Measurements from ENCODE around the gene AGBL5. TPM values are rescaled to one million over a fixed set of nuclear protein-coding genes. Genes with fewer than 3 reads are reported as not detected.

Gene AGBL5
- total RNA-seq, 1 experiment from 2014 or later, result 26.6 TPM

DNA sequence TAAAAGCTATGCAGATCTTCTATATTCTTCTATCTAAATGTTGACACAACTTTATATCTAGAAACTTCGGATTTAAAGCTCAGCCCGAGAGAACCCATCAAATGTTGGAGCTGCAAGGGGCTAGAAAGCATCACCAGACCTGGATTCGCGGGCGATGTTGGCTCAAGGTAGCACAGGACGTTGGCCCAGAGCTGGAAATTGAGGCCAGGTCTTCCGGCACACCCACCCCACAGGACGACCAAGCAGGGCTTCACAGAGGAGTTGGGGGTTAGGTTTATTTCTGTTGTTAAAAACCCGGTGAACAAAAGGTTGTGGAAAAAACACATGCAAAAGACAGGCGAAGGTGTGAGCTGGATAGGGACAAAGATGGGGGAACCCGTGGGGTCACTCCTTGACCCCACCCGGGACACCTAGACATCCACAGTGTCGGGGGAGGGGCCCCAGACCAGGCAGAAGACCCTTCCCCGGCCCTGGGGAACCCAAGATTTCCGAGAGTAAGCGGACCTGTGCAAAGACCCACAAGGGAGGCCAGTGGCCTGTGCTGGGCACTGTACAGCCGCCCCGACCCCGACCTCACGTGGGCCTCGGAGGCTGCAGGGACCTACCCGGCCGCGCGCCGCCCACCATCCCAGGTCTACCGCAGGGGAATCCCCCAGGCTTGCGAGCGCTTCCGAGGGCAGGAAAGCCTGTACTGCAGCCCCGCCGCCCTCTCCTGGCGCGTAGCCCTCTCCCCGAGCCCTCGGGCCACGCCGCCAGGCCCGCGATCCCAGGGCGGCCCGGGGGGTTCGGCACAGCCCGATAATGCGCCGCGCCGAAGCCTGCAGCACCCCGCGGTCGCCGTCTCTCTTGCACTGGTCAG is 1.8 kb upstream of the AGBL5 start:
- DNase-seq (ENCODE audit: low read depth), result no peak

DNA sequence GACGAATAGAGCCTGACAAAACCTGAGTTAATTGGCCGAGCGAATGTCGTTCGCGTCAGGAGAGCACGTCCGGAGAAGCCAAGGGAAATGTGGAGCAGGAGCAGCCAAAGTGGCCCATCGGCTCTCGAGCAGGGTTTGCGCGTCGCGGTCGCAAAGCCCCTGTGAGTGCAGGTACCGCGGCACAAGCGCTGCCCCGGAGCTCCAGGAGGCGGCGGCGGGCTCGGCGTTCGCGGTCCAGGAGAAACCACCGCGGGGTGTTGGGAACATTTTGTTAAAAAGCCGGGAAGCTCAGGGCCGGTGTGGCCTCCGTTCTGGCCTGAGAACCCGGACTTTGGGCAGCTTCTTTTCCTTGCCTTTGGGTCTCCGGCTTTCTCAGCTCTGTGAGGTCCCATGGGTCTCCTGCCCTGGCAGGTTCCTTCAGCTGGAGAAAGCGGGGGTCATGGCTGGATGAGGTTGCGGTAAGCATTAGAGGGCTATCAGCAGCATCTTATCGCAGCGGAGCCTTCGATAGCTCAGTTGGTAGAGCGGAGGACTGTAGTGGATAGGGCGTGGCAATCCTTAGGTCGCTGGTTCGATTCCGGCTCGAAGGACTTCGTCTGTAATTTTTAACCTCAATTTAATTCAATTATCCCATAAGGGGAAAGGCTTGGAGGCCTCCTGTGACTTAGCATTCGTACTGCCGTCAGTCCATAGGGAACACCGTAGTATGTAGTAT is 1.0 kb upstream of the AGBL5 start:
- peak; percentile 94 for DNase-seq (ENCODE audit: low read depth)

DNA sequence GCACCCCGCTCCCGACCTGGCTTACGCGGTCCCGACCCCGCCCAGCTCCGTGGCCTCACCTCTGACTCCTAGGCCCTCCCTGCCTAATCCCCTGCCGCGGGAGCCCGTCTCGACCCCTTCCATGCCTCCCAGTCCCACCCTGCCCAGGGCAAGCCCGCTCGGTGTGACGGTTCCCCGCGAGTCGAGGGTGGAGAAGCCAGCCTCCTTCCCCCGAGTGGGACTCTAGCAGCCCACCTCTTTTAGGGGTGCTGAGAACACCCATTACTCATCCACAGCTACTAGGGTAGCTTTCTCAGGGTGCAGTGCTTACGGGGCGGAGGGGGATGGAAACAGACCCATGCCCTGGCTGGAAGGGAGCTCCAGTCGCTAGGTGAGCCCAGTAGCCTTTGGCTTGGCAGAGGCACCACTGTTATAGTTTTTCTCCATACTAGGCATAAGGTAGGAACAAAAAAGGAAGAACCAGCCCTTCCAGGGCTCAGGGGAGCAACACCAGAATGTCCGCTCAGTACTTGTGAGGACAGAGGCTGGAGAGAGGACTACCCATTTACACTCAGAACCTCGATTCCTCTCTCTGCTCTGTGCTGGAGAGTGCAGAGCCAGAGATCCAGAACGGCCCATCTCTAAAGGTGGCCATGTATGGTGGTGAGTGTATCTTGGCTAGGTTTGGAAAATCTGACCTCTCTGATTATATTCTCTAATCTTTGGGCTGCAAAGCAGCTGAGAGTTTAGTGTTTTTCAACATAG is 606 bp downstream of the AGBL5 start:
- DNase-seq (ENCODE audit: low read depth), result peak; percentile 17

DNA sequence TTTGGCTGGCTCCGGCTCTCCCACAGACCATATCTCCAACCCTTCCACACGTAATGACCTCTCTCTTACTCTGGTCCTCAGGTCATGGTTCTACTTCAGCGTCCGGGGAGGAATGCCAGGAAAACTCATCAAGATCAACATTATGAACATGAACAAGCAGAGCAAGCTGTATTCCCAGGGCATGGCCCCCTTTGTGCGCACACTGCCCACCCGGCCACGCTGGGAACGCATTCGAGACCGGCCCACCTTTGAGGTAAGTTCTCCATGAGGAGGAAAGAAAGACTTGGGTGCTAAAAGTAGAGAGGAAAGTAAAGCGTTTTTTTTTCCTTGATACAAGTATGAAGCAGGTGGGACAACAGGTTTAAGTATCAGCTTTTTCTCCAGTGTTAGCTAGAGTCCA is 1.9 kb downstream of the AGBL5 start:
- DNase-seq (ENCODE audit: low read depth), result no peak

DNA sequence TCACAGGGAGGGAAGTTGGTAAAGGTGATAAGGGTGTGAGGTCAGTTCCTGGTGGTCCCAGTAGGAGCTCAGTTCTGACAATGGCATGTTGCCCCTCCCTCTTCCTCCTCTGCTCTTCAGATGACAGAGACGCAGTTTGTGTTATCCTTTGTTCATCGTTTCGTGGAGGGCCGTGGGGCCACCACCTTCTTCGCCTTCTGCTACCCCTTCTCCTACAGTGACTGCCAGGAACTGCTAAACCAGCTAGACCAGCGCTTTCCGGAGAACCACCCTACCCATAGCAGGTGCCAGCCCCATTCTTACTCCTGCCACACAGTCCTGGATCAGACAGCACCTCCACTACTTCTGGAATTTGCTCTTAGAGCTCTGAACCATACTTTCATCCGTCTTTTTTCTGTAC is 2.3 kb downstream of the AGBL5 start:
- no peak for DNase-seq (ENCODE audit: low read depth)

DNA sequence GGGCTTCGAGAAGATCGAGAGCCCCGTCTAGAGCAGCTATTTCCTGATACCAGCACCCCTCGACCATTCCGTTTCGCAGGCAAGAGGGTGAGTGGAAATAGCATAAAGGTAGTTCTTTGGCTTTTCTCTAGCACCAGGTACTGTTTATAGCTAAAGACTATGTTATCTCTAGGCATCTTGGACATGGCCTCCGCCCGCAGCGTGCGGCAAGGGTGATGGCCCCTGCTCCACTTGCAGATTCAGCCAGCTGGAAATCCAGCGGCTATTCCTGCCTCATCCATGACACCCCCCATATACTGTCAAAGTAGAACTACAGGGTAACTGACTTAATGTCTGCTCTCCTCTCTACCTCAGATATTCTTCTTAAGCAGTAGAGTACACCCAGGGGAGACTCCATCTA is 3.3 kb downstream of the AGBL5 start:
- DNase-seq (ENCODE audit: low read depth), result no peak

DNA sequence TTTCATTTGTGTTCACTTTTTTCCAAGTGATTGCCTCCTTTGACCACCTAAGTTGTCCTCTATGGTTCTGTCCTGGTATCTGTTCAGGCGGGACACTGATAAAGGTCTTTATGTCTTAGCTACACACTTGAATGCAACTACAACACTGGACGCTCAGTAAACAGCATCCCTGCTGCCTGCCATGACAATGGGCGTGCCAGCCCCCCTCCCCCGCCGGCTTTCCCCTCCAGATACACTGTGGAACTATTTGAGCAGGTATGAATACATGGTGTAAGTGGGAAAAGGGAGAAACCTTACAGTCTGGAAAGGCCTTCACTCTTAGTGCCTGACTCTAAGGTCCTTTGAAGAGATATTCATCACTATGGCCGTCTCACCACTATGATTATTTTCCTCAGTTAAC is 5.7 kb downstream of the AGBL5 start:
- no peak for DNase-seq (ENCODE audit: low read depth)

DNA sequence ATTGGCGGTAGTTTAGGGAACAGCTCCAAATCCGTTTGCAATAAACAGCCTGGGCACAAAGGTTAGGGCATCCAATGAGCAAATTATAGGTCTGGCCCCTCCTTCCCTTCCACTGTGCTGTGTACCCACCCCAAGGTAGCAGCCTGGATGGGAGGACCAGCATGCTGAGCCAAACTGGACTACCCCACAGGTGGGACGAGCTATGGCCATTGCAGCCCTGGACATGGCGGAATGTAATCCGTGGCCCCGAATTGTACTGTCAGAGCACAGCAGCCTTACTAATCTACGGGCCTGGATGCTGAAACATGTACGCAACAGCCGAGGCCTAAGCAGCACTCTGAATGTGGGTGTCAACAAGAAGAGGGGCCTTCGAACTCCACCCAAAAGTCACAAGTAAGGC is 6.7 kb downstream of the AGBL5 start:
- no peak for DNase-seq (ENCODE audit: low read depth)

DNA sequence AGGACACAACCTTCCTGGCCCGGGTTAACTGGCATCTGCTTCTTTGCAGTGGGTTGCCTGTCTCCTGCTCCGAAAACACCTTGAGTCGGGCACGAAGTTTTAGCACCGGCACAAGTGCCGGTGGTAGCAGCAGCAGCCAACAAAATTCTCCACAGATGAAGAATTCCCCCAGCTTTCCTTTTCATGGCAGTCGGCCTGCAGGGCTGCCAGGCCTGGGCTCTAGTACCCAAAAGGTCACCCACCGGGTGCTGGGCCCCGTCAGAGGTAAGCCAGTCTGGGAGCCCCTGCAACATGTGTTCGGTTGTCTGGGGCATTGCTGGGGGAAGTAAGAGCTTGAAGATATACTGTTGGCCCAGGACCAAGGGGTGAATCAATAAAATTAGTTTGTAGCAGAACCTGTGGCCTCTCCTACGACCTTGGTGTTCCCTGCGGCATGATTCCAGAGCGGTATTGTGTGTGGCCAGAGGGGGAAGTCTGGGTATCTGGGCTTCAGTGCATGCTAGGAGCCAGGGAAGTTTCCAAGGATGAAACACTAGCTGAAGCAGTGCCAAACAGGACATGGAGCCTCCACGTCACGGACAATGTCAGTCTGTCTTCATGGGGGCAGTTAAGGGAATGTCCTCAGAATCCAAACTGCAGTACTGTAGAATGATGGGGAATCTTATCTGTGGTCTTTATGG is 7.8 kb downstream of the AGBL5 start:
- no peak for DNase-seq (ENCODE audit: low read depth)

DNA sequence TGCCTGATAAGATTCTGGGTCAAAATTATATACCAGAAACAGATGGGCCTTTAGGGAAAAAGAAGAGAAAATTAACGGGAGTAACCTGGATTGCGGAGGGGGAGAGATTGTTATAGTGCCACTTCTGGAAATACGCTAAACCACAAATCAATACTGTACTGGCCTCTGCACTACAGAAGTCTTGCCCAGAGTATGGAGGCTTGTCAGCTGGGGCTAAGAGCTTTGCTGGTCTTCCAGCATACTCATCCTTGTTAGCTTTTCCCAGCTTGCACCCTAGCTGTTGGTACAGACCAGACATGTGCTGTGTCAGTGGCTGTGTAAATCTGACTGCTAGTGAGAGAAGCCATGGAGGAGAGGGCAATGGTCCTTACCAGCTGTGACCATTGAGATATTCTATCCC is 8.9 kb downstream of the AGBL5 start:
- no peak for DNase-seq (ENCODE audit: low read depth)

DNA sequence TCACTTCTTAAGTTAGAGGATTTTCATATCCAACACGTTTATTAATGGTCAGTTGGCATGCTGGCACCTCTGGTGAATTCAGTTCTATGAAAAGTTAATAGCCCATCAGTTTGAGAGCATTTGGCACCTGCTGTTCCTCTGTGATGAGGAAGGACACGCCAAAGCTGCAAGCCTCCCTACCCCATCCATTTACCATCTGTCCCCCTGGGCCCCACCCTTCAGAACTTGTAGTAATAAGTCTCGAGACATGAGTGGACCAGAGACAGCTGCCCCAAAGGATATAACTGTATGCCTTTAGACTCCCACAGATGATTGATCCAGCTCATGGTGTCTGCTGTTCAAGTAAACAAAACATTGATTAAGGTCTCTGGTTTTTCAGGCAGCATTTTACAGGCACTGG is 13.7 kb downstream of the AGBL5 start:
- DNase-seq (ENCODE audit: low read depth), result no peak

DNA sequence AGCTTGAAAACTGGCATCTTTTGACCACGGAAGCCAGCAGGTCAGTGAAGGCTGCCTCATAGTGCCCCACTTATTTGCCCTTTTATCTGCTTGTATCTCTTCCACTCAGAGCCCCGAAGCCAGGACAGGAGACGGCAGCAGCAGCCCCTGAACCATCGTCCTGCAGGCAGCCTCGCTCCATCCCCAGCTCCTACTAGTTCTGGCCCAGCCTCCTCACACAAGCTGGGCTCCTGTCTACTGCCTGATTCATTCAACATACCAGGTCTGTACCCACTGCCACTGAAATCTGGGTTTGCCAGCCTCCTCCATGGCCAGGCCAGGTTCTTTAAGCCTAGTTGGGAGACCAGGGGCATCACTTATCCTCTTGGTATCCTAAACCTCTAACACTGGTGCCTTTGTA is 15.9 kb downstream of the AGBL5 start:
- DNase-seq (ENCODE audit: low read depth), result no peak

DNA sequence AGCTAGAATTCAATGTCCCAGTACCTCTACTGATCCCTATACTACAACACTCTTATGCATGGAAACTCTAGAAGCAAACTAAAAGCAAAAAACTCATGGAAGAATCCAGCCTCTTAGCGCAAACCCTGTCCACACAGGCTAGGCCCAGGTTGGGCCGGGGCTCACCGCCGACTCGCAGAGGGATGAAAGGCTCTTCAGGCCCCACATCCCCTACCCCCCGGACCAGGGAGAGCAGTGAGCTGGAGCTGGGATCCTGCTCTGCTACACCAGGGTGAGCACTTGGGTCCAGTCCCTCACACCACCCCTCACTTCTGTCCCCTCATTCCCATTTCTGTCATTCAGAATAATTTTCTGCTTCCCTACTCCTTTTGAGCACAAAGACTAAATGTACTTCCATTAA is 18.0 kb downstream of the AGBL5 start:
- no peak for DNase-seq (ENCODE audit: low read depth)

DNA sequence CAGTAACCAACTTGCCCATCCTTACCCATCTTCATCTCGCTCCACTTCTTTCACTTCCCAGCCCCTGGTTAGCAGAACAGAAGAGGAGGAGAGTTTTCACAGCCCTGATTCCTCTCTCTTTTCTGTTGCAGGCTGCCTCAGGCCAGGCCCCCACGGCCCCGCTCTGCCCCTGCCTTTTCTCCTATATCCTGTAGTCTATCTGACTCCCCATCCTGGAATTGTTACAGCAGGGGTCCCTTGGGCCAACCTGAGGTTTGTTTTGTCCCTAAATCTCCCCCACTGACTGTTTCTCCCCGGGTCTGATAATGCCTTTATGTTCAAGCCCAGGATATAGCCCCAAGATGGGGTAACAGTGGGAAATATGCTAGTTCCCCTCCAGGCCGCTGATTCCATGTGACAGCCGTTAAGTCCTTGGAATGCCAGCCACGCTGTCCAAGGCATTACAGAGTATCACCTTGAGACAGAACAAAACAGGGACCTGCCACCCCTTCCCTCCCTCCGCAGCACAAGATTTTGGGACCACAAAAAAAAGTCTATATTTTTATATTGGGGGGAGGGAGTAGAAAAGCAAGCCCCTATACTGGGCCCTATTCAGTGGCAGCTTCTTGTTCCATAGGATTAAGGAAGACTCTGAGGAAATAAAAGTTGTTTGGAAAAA is 18.6 kb downstream of the AGBL5 start:
- no peak for DNase-seq (ENCODE audit: low read depth)

DNA sequence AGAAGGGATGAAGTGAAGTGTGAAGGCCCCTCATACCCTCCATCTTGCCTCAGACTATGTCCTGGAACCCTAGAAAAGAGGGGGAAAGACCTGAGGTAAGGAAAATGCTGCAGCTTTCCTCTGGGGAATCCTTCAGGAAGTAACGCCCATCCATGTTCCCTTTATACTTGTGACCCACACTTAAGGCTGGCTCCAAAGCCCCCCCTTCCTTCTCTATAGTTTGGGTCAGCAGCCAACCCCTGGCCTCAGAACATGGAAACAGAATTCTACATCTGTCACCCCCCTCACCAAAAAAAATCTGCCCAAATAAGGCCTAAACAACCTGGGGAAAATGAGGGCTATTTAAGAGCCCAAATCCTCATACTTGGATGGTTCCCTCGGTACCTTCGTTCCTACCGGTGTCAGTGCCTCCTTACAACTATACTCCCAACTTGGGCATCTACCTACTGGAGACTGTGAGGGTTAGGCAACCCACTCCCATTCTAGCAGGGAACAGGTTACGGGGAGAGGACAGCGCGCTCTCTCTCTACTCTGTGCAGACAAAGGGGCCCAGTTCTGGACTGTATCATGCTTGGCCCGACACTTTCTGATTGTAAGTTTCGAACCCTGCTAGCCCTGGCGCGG is 19.3 kb downstream of the AGBL5 start:
- no peak for DNase-seq (ENCODE audit: low read depth)

DNA sequence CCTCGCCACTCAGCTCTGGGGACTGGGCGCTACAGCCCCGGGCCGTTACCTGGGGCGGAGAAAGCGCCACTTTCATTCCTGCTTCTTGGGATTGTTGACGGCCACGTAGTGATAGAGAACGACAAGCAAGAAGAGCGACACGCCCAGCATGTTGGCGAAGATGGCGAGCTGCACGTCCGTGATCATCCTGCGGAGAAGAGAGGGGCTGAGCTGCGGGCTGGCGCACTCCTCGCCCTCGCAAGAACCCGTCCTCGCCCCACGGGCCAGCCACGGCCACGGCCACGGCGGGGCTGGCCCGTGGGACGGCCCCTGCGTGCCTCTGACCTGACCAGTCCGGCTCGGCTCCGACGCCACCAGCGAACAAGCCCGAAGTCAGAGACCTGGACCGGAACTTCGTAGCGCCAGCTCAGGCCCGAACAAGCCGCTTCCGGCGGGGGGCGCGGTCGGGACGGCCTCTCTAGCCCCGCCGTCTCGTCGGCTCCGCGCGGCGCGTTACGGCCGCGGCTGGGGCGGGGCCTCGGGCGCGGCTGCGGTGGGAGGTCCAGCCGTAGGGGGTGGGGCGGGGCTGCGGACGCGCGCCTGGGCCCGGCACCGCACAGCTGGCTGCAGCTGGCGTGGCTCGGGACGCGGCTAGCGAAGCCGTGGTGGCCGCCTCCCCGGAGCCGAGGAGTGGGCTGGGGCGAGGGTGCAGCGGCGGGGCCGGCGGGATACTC is 20.0 kb downstream of the AGBL5 start, which contains the start of gene OST4:
Gene OST4, minus strand, starts transcription at position 378 of the 713 bp plus-strand sequence.
- peak; percentile 88 for DNase-seq (ENCODE audit: low read depth)

DNA sequence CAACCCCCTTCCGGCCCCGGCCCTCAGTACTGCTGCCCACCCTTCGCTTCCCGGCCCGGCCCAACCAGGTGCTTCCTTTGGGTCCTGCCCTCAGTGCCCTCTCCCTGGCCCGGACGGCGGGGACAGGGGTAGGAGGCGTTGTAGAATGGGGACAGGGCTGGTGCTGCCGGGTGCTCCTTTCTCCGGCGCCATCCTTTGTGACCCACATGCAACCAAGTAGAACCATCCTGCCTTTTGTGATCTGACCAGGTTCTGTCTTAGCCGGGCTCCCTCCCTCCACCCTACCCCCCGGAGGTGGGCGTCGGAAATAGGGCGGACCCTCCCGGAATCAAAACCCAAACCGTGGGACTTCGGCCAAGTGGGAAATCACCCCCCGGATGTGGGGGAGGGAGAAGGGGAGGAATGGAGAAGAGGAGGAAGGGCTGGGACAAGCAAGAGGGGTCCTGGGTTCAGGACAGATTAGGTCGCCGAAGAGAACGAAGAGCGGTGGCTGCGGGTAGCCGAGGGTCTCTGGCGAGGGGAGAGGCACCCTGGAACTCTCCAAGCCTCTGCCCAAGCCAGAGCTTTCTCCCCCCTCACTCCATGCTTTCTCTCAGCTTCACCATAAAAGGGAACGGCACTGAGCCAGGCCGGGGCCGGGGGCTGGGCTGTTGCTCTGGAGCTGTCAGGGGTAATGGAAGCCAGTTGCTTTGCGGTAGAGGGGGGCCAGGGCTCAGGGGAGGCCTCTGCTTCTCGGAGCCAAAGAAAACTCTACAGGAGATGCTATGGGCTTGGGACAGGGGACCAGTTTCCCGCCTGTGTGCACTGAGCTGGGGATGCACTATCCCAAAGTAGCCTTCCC is 20.7 kb downstream of the AGBL5 start:
- DNase-seq (ENCODE audit: low read depth), result peak; percentile 11

DNA sequence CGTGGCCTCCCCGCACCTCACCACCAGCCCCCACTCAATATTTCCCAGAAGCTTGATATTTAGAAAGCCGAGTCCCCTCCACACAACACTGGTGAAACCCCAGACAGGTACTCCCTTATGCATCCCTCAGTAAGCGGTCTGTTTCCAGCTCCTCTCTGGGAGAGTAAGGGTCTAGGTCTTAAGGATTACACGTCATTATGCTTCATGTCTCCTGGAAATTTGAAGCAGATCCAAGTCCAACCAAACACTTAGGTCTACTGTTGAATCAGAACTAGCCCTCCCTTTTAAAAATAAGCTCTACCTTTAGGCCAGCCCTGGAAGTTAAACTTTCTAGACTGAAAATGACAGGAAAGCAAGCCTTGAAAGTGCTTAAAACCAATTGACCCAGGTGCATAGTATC is 21.5 kb downstream of the AGBL5 start:
- no peak for DNase-seq (ENCODE audit: low read depth)

DNA sequence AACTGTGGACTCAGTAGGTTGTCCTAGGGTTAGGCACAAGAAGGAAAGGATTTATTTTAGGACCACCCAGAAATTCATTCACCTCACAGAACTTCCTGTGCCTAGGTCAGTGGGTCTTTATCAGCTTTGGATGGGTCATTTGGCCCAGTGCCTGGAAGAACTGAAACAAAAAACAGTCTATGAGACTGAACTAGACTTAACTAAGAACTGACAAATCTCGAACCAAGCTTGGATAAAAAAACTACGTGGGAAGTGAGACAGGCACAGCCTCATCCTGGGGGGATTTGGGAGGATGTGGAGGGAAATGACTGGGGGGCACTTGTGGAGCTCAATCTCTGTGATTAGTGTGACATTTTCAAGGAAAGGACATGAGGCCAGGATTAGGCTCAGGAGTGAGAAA is 22.3 kb downstream of the AGBL5 start:
- no peak for DNase-seq (ENCODE audit: low read depth)
